OCI-LY7 (cell line): ENCODE measurements around the gene CRB1. TPM values are rescaled to one million over a fixed set of nuclear protein-coding genes. Genes with fewer than 3 reads are reported as not detected.

ENCODE experiments used
- BruUV-seq: library from RNA; stranded (reverse); fragments of 400-500 nt; replicated peaks from 2 replicates; lab custom pipeline; 2021; lab: Mats Ljungman, UMichigan
- CTCF ChIA-PET: fragments of 300-600 bp; sonication (Branson Sonifier 250); formaldehyde crosslinking; loops from one replicate; lab custom pipeline; 2022; ENCODE audit warnings: antibody characterized with exemption; ENCODE audit not compliant: unreplicated experiment; lab: Charles Lee
- POLR2A ChIA-PET: fragments of 300-600 bp; sonication (Branson Sonifier 250); formaldehyde crosslinking; loops from one replicate; lab custom pipeline; 2022; ENCODE audit warnings: antibody characterized with exemption; lab: Charles Lee
- DNase-seq: peaks from one replicate; pipeline ENCODE4 v3.0.0-alpha.2; 2015; ENCODE audit warnings: low spot score
- H2AFZ ChIP-seq: fragments of 200-600 bp; sonication (generic), shearing (Covaris generic); 2 replicates; pipeline ENCODE4 v1.6.1; 2014; ENCODE audit warnings: mild to moderate bottlenecking, antibody characterized with exemption, low read length, moderate library complexity
- H3K27ac ChIP-seq: fragments of 200-600 bp; sonication (generic); 2 replicates; pipeline ENCODE4 v1.5.1; 2014; ENCODE audit warnings: mixed run types, low read depth, mild to moderate bottlenecking, moderate library complexity, low read length, inconsistent platforms; ENCODE audit not compliant: poor library complexity, severe bottlenecking
- H3K36me3 ChIP-seq: fragments of 200-600 bp; sonication (generic); 2 replicates; pipeline ENCODE4 v1.6.1; 2014; ENCODE audit warnings: mild to moderate bottlenecking, antibody characterized with exemption, low read length, moderate library complexity, mixed read lengths; ENCODE audit not compliant: insufficient read depth
- H3K4me1 ChIP-seq: fragments of 200-600 bp; sonication (generic); 2 replicates; pipeline ENCODE4 v1.5.1; 2014; ENCODE audit warnings: mild to moderate bottlenecking, low read length; ENCODE audit not compliant: insufficient read depth, poor library complexity, severe bottlenecking
- H3K4me2 ChIP-seq: fragments of 200-600 bp; sonication (generic); 2 replicates; pipeline ENCODE4 v1.6.1; 2014; ENCODE audit warnings: mild to moderate bottlenecking, low read length
- H3K4me3 ChIP-seq: fragments of 200-600 bp; sonication (generic); 2 replicates; pipeline ENCODE4 v1.5.1; 2014; ENCODE audit warnings: mild to moderate bottlenecking, low read depth, low read length; ENCODE audit not compliant: poor library complexity, severe bottlenecking
- H3K79me2 ChIP-seq: fragments of 200-600 bp; sonication (generic); 2 replicates; pipeline ENCODE4 v1.6.1; 2016; ENCODE audit warnings: low read depth, mild to moderate bottlenecking, low read length, moderate library complexity, mixed read lengths; ENCODE audit not compliant: insufficient read depth
- H3K9me2 ChIP-seq: fragments of 200-600 bp; sonication (generic); 2 replicates; pipeline ENCODE4 v1.6.1; 2016; ENCODE audit warnings: mild to moderate bottlenecking, low read length, mixed read lengths; ENCODE audit not compliant: insufficient read depth
- H3K9me3 ChIP-seq: fragments of 200-600 bp; sonication (generic); 2 replicates; pipeline ENCODE4 v1.6.1; 2014; ENCODE audit warnings: mild to moderate bottlenecking, mixed run types, low read length, mixed read lengths
- H4K20me1 ChIP-seq: fragments of 200-600 bp; sonication (generic); 2 replicates; pipeline ENCODE4 v1.6.1; 2014; ENCODE audit warnings: mild to moderate bottlenecking, antibody characterized with exemption, low read length, moderate library complexity, mixed read lengths; ENCODE audit not compliant: insufficient read depth
- EZH2phosphoT487 ChIP-seq: fragments of 200-600 bp; sonication (generic); IDR thresholded peaks from 2 replicates; pipeline ENCODE4 v1.6.1; 2018; ENCODE audit warnings: low read depth, borderline replicate concordance, mild to moderate bottlenecking, mixed run types, antibody characterized with exemption, low read length, moderate library complexity, mixed read lengths
- intact Hi-C: fragments of 100-400 bp; cut with micrococcal nuclease; formaldehyde crosslinking; loops from one replicate; pipeline ENCODE4 v1.10.0; 2022; ENCODE audit not compliant: unreplicated experiment
- total RNA-seq, 2 experiments: library from RNA; depleted of rRNA in 1 of 2; stranded (reverse); fragments of >200 nt in 1 of 2; shearing (Covaris generic) in 1 of 2; gene quantifications; 2 replicates each; pipeline ENCODE4 v1.2.3, GENCODE V29; 2014 to 2022
- TF ChIP-seq, protein P1 (sequence below): fragments of 200-600 bp; sonication (generic); conservative IDR thresholded peaks from 2 replicates; pipeline ENCODE4 v1.5.1; 2014; ENCODE audit warnings: mild to moderate bottlenecking, antibody characterized with exemption, low read length, moderate library complexity, mixed read lengths

Gene CRB1
- total RNA-seq, 2 experiments from 2014 or later = 0.25 TPM; not detected in 1

DNA sequence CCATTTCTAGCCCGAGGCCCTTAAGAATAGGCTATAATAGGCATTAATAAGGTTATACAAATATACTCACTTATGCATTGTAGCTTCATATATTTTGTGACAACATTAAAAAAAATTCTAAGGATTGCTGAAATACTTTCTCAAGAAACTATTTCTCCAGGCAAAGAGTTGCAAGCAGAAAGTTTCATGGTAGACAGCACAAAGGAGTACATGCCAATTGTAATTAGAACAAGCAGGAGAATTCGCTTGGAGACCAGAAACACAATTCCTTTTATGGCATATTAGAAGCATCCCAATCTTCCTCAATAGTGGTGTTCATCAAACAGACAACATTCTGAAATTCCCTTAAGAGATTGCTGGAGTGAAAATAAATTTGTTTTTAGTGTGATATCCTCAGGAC is 122.8 kb downstream of the CRB1 start:
- Histone ChIP-seq H3K9me2 (no peaks in the 10 kb centered on the region), H2AFZ (no peak overlapping the region), H3K9me3 (no peaks in the 10 kb centered on the region), H3K36me3 (no peaks in the 10 kb centered on the region), H3K4me3 (no peak overlapping the region), H3K79me2 (no peaks in the 10 kb centered on the region), H3K4me1 (no peaks in the 10 kb centered on the region), H3K4me2 (no peak overlapping the region), H3K27ac (no peak overlapping the region), H4K20me1 (no peaks in the 10 kb centered on the region)
- POLR2A ChIA-PET = interaction anchor here (0.9 kb wide), 1 partner anchor 58 kb away, joined by 3 read pairs; no protein-coding TSS in a partner anchor
- TF ChIP-seq, protein P1, sequence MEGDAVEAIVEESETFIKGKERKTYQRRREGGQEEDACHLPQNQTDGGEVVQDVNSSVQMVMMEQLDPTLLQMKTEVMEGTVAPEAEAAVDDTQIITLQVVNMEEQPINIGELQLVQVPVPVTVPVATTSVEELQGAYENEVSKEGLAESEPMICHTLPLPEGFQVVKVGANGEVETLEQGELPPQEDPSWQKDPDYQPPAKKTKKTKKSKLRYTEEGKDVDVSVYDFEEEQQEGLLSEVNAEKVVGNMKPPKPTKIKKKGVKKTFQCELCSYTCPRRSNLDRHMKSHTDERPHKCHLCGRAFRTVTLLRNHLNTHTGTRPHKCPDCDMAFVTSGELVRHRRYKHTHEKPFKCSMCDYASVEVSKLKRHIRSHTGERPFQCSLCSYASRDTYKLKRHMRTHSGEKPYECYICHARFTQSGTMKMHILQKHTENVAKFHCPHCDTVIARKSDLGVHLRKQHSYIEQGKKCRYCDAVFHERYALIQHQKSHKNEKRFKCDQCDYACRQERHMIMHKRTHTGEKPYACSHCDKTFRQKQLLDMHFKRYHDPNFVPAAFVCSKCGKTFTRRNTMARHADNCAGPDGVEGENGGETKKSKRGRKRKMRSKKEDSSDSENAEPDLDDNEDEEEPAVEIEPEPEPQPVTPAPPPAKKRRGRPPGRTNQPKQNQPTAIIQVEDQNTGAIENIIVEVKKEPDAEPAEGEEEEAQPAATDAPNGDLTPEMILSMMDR = no peak
- BruUV-seq = no TSS peak
- DNase-seq = no peak
- intact Hi-C loops = no loop called here
- CTCF ChIA-PET = no interaction called here

DNA sequence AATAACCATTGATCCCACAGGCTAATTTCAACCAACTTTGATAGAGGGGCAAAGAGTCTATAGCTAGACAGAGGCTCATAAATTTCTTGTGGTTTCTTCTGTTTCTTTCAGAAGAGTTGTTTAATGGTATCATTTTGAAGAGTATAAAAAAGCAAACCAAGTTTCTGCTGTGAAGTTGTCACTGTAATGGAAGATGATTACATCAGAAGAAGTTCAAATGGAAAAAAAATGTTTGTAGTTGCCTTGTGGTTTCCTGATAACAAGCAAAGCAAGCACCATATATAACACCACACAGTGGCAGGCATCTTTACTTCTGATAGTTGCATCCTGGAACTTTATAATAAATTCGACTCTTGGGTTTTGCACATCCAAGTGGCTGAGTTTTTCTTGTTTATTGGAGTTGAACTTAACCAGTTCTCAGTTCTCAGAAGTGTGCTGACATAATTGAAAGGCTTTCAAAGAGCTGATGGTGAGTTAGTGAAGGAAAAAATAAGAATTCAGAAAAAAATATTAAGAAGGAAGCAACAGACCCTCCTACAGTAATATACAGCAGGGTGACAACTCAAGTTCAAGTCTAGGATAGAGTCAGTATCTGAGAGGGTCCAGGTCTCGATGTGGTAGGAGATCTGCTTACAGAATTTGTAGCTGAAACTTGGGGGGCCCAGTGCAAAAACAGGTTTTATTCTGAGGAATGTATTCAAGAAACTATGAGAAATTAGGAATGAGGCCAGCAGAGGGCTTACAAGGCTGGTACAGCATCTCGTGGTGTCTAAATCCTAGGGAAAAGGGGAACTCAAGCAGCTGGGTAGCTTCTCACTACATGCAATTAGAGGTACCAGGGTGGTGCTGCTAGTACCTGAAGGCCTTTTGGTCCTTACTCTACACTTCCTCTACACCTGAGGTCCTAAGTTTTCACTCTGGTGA is 123.5 kb downstream of the CRB1 start:
- no peak overlapping the region for H2AFZ ChIP-seq
- no peaks in the 10 kb centered on the region for H3K79me2 ChIP-seq
- TF ChIP-seq, protein P1 = peak; percentile 12; the same call in 1 of the 2 replicates
- no peak for TF ChIP-seq EZH2phosphoT487
- CTCF ChIA-PET = no interaction called here
- no peak overlapping the region for H3K4me2 ChIP-seq
- no peak overlapping the region for H3K27ac ChIP-seq
- H3K9me3 ChIP-seq = no peaks in the 10 kb centered on the region
- H3K36me3 ChIP-seq = no peaks in the 10 kb centered on the region
- H3K9me2 ChIP-seq = no peaks in the 10 kb centered on the region
- no peaks in the 10 kb centered on the region for H3K4me1 ChIP-seq
- POLR2A ChIA-PET = no interaction called here
- no peaks in the 10 kb centered on the region for H4K20me1 ChIP-seq
- no peak overlapping the region for H3K4me3 ChIP-seq
- no TSS peak for BruUV-seq
- intact Hi-C loops = no loop called here
- no peak for DNase-seq

DNA sequence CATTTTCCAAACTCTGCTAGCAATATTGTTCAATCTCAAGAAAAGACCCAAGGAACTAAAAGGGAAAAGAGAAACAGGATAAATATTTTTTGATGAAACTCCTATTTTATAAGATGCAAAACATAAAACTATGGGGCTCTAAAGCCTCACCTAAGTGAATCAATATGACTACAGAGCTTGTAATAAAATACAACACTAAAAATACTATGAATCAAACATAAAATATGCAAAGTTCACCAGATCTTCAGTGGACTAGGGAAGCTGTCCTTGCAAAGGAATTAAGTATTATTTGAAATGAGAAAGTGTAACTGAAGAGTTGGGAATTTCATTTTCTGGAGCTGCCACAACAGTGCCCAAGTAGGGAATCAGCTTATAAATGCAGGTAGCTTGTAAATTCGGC is 124.5 kb downstream of the CRB1 start:
- DNase-seq = no peak
- no peaks in the 10 kb centered on the region for H3K4me1 ChIP-seq
- no peak overlapping the region for H3K27ac ChIP-seq
- no peaks in the 10 kb centered on the region for H4K20me1 ChIP-seq
- H3K36me3 ChIP-seq = no peaks in the 10 kb centered on the region
- no peak overlapping the region for H3K4me2 ChIP-seq
- H3K4me3 ChIP-seq = no peak overlapping the region
- no peaks in the 10 kb centered on the region for H3K9me2 ChIP-seq
- TF ChIP-seq, protein P1 = no peak
- no peak for TF ChIP-seq EZH2phosphoT487
- H3K9me3 ChIP-seq = no peaks in the 10 kb centered on the region
- H3K79me2 ChIP-seq = no peaks in the 10 kb centered on the region
- CTCF ChIA-PET = no interaction called here
- POLR2A ChIA-PET = interaction anchor here (0.5 to 1.1 kb wide), 3 partner anchors 32 to 476 kb away, joined by 3 to 4 read pairs (median 3); no protein-coding TSS in a partner anchor
- no peak overlapping the region for H2AFZ ChIP-seq
- BruUV-seq = no TSS peak
- intact Hi-C loops = no loop called here
